GM12878 (cell line): Measurements from ENCODE around the gene SF3A1.

Source experiments
- NFIC ChIP-seq: IDR thresholded peaks from 2 replicates; pipeline ENCODE4 v1.6.1; 2012; ENCODE audit warnings: low read depth, mild to moderate bottlenecking, inconsistent platforms, low read length, moderate library complexity
- POLR2AphosphoS5 ChIP-seq: IDR thresholded peaks from 2 replicates; pipeline ENCODE4 v1.6.1; 2011; ENCODE audit warnings: mild to moderate bottlenecking, low read length, inconsistent platforms
- YY1 ChIP-seq: IDR thresholded peaks from 2 replicates; pipeline ENCODE4 v1.6.1; 2011; ENCODE audit warnings: low read depth, mild to moderate bottlenecking, low read length

- TF ChIP-seq POLR2AphosphoS5 (no peak), YY1 (no peak), NFIC (no peak)
Observed at GRCh38 chr22:30310881-30311771, 45.6 kb downstream of the SF3A1 start.
